ENCODE data around the gene L1CAM. TPM values are rescaled to one million over a fixed set of nuclear protein-coding genes. Genes with fewer than 3 reads are reported as not detected.

The L1CAM gene
- total and polyA plus RNA-seq, 8 donors: 0.84 to 3.9 (median 1.2) TPM

DNA sequence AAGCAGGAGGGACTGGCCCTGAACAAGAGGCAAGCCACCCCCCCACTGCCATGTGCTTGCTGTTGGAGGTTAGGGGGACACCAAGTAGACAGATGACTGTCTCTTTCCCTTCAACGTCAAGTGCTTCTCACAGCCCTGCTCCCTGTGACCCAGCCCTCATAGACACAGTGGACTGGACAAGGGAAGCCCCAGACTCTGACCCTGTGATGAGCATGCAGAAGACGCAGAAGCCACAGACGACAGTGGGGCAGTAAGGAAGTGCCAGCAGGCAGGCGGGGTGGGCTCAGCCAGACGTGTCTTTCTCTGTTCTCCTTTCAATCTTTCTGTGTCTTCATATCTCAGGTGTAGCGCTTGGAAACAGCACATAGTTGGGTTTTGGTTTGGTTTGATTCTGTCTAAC lies 2.4 kb upstream of the L1CAM start:
- WGBS, 2 donors: 49 to 61% methylated on average over 6 of the region's 6 CpGs
- FAIRE-seq: no peak
- TF ChIP-seq, protein P1, sequence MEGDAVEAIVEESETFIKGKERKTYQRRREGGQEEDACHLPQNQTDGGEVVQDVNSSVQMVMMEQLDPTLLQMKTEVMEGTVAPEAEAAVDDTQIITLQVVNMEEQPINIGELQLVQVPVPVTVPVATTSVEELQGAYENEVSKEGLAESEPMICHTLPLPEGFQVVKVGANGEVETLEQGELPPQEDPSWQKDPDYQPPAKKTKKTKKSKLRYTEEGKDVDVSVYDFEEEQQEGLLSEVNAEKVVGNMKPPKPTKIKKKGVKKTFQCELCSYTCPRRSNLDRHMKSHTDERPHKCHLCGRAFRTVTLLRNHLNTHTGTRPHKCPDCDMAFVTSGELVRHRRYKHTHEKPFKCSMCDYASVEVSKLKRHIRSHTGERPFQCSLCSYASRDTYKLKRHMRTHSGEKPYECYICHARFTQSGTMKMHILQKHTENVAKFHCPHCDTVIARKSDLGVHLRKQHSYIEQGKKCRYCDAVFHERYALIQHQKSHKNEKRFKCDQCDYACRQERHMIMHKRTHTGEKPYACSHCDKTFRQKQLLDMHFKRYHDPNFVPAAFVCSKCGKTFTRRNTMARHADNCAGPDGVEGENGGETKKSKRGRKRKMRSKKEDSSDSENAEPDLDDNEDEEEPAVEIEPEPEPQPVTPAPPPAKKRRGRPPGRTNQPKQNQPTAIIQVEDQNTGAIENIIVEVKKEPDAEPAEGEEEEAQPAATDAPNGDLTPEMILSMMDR (IDR thresholded peaks at IDR 0.05): no peak

DNA sequence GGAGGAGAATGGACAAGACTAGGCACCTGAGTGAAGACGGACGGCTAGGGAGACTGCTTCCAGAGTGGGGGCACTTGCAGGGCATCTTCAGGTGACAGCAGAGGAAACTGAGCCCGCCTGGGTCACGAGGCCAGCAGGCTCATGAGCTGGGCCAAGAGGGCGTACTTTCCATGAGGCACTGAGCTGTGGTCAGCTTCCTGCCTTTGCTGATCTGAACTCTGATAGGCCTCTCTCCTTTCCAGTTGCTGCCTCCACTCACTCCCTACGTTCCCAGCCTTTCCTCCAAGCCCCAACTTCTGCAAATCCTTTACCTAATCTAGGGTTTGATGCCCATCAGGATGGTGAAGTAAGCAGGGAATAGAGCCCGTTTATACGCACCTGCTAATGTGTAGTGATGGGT lies 1.4 kb upstream of the L1CAM start:
- ATAC-seq: no peak
- Histone ChIP-seq H3K27ac (no peak overlapping the region), H3K4me1 (no peaks in the 10 kb centered on the region), H3K27me3 (peaks cover 0 to 32% (median 14%) of the 10 kb centered on the region in 4 donors), H3K4me3 (no peak overlapping the region), H3K36me3 (no peaks in the 10 kb centered on the region), H3K9me3 (no peaks in the 10 kb centered on the region)
- FAIRE-seq: no peak
- TF ChIP-seq, protein P1 (IDR thresholded peaks at IDR 0.05): no peak
- intact Hi-C loops (cut with DNase I): no loop called here
- DNase-seq: no peak
- WGBS, 2 donors: 62 to 67% methylated on average over 8 of the region's 8 CpGs

More for the DNA sequence above, 2.4 kb upstream of the L1CAM start:
- ATAC-seq (no peak), DNase-seq (no peak)
- intact Hi-C loops (cut with DNase I): no loop called here
- Histone ChIP-seq H3K27me3 (peaks cover 0 to 29% (median 14%) of the 10 kb centered on the region in 4 donors), H3K4me3 (no peak overlapping the region), H3K4me1 (no peaks in the 10 kb centered on the region), H3K36me3 (no peaks in the 10 kb centered on the region), H3K9me3 (no peaks in the 10 kb centered on the region), H3K27ac (no peak overlapping the region)

DNA sequence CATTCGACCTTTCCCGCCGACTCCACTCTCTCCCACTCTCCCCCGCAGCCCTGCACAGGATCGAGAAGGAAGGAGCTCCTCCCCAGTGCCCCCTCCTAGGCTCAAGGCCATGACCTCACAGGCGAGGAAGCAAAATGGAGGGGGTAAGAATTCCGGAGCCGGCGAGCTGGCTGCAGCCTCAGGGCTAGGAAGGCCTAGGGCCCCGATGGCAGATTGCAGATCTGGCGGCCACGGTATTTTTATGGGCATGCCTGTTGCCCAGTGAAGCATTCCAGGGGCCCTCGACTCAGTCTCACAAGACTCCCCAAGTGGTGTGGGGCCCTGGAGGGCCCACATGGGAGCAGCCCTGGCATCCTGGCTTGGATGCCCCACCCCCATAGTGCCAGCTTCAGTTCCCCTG lies 942 bp upstream of the L1CAM start:
- ATAC-seq: no peak
- intact Hi-C loops (cut with DNase I): no loop called here
- Histone ChIP-seq H3K9me3 (no peaks in the 10 kb centered on the region), H3K4me1 (no peaks in the 10 kb centered on the region), H3K36me3 (no peaks in the 10 kb centered on the region), H3K27me3 (peaks cover 0 to 37% (median 14%) of the 10 kb centered on the region in 4 donors), H3K27ac (no peak overlapping the region), H3K4me3 (no peak overlapping the region)
- FAIRE-seq: no peak
- WGBS, 2 donors: 45 to 51% methylated on average over 13 of the region's 13 CpGs
- TF ChIP-seq, protein P1 (IDR thresholded peaks at IDR 0.05): no peak
- peak in 2 of 6 donors; percentile 52 to 56 for DNase-seq

DNA sequence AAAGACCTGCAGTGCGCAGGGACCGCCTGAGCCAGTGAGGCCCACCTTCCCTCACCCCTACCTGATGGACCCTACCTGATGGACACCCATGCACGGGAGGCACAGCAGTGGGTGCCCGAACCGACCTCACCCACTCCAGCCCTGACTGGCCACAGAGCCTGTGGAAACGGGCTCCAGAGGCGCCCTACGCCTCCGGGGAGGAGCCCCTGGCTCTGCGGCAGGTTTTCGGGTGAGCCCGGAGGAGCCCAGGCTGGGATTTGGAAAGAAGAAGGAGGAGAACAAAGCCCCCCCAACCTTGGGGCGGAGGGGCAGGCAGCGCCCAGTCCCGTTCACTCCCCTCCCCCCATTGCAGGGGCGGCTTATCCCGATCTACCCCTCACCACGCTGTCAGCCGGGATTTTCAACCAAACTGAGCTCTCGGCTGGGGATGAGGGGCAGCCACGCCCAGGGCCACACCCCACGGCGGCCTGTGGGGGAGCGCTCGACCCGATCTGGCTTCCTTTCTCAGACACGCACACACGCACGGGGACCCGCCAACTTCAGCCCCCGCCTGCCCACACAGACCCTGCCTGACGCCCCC lies 675 bp downstream of the L1CAM start:
- intact Hi-C loops (cut with DNase I): no loop called here
- ATAC-seq (no peak), DNase-seq (peak in 2 of 6 donors; percentile 50 to 70), FAIRE-seq (no peak)
- 11 to 27% methylated on average over 32 of the region's 32 CpGs for WGBS, 2 donors
- TF ChIP-seq, protein P1 (IDR thresholded peaks at IDR 0.05): no peak
- Histone ChIP-seq H3K9me3 (no peaks in the 10 kb centered on the region), H3K36me3 (no peaks in the 10 kb centered on the region), H3K27ac (no peak overlapping the region), H3K27me3 (peaks cover 0 to 44% (median 14%) of the 10 kb centered on the region in 4 donors), H3K4me3 (no peak overlapping the region), H3K4me1 (no peaks in the 10 kb centered on the region)

DNA sequence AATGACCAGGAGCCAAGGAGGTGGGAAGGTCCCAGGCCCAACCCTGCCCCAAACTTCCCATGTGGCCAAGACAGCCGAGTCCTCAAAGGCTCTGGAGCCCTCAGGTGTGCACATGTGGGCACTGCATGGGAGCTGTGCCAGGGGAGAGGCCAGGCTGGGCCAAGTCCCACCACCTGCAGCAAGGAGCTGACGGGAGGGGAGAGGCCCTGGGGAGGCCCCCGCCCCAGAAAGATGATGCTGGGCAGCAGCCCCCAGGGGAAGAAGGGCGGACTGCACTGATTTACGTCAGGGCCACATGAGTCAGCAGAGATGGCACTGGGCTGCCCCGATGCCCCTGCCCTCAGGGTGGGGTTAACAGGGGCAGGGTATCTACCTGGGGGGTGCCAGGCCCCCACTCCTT lies 1.4 kb downstream of the L1CAM start:
- H3K36me3 ChIP-seq: no peaks in the 10 kb centered on the region
- H3K27me3 ChIP-seq: peaks cover 0 to 44% (median 14%) of the 10 kb centered on the region in 4 donors
- no peak for ATAC-seq

More for the DNA sequence above, 1.4 kb downstream of the L1CAM start:
- FAIRE-seq (no peak), DNase-seq (peak in 1 of 6 donors; percentile 44)
- Histone ChIP-seq H3K9me3 (no peaks in the 10 kb centered on the region), H3K27ac (no peak overlapping the region), H3K4me3 (no peak overlapping the region), H3K4me1 (no peaks in the 10 kb centered on the region)
- TF ChIP-seq, protein P1 (IDR thresholded peaks at IDR 0.05): no peak
- 47 to 51% methylated on average over 6 of the region's 6 CpGs for WGBS, 2 donors
- intact Hi-C loops (cut with DNase I): no loop called here
